BJ (cell line): Measurements from ENCODE around the gene FITM1. TPM values are rescaled to one million over a fixed set of nuclear protein-coding genes. Genes with fewer than 3 reads are reported as not detected.
"Not testable (repeated sequence)": the region's sequence is repeated elsewhere in the genome, so short reads cannot be mapped to it uniquely, and the experiment has no call there.

Source experiments
- CTCF ChIA-PET: fragments of 350-600 bp; formaldehyde crosslinking; extraction: SDS; loops from one replicate; lab custom pipeline; 2021; ENCODE audit warnings: antibody characterized with exemption, inconsistent platforms; lab: Yijun Ruan, JAX
- POLR2A ChIA-PET: fragments of 300-600 bp; sonication (Branson Sonifier 250); formaldehyde crosslinking; extraction: SDS; loops from one replicate; lab custom pipeline; 2021; ENCODE audit warnings: antibody characterized with exemption; lab: Charles Lee
- DNase-seq: peaks from one replicate; pipeline ENCODE4 v3.0.0-alpha.2; 2011; ENCODE audit warnings: low read depth
- H3K27me3 ChIP-seq: 2 replicates; pipeline ENCODE4 v1.6.0; 2011; ENCODE audit warnings: low read length; ENCODE audit not compliant: control insufficient read depth, insufficient read depth
- H3K36me3 ChIP-seq: 2 replicates; pipeline ENCODE4 v1.5.1; 2011; ENCODE audit warnings: low read length; ENCODE audit not compliant: control insufficient read depth, insufficient read depth
- H3K4me3 ChIP-seq: 2 replicates; pipeline ENCODE4 v1.5.1; 2011; ENCODE audit warnings: low read depth, mild to moderate bottlenecking, control low read depth, low read length
- CTCF ChIP-seq: IDR thresholded peaks from 2 replicates; pipeline ENCODE4 v1.5.1; 2011; ENCODE audit warnings: low read depth, mild to moderate bottlenecking, control low read depth, inconsistent platforms, low read length, moderate library complexity; ENCODE audit not compliant: insufficient read depth
- polyA plus RNA-seq: library from polyadenylated mRNA; depleted of rRNA; stranded (reverse); fragments of >200 nt; gene quantifications from 2 replicates; pipeline ENCODE4 v1.2.3, GENCODE V29; 2011

The FITM1 gene
- polyA plus RNA-seq, 1 experiment, result 0.10 TPM

- Histone ChIP-seq H3K4me3 (no peak overlapping the region), H3K36me3 (peaks cover 37% of the 10 kb centered on the region), H3K27me3 (no peaks in the 10 kb centered on the region)
- TF ChIP-seq CTCF, result no peak
- ChIA-PET POLR2A (no interaction called here), CTCF (interaction anchor here (1.0 to 8.8 kb wide), 4 partner anchors 7 to 140 kb away, joined by 3 to 136 read pairs (median 5); partner anchors contain the start of genes PCK2 and TINF2)
- DNase-seq, result no peak
Measured at GRCh38 chr14:24102357-24103048, 28.0 kb upstream of the FITM1 start.

GRCh38 chr14:24103451-24103850 is 27.0 kb upstream of the FITM1 start:
- ChIA-PET POLR2A (no interaction called here), CTCF (interaction anchor here (1.1 to 8.8 kb wide), 3 partner anchors 8 to 139 kb away, joined by 3 to 136 read pairs (median 7); partner anchors contain the start of genes PCK2 and TINF2)
- TF ChIP-seq CTCF, result no peak
- Histone ChIP-seq H3K4me3 (no peak overlapping the region), H3K36me3 (peaks cover 31% of the 10 kb centered on the region), H3K27me3 (no peaks in the 10 kb centered on the region)
- DNase-seq, result no peak

GRCh38 chr14:24105609-24106239 is 24.7 kb upstream of the FITM1 start:
- ChIA-PET CTCF (interaction anchor here (1.1 to 8.8 kb wide), 5 partner anchors 10 to 55 kb away, joined by 3 to 136 read pairs (median 4); partner anchors contain the start of gene PCK2), POLR2A (interaction anchor here (1.0 kb wide), 1 partner anchor 9 kb away, joined by 3 read pairs; the partner anchor contains the start of genes DCAF11 and NRL)
- not testable (repeated sequence) for H3K27me3 ChIP-seq, H3K4me3 ChIP-seq, DNase-seq
- H3K36me3 ChIP-seq, result peaks cover 17% of the 10 kb centered on the region

- no peak for TF ChIP-seq CTCF
- ChIA-PET CTCF (interaction anchor here (1.1 to 8.8 kb wide), 5 partner anchors 12 to 71 kb away, joined by 3 to 136 read pairs (median 4); partner anchors contain the start of gene PCK2), POLR2A (interaction anchor here (0.6 kb wide), 1 partner anchor 49 kb away, joined by 3 read pairs; no protein-coding TSS in a partner anchor)
- Histone ChIP-seq H3K27me3 (no peaks in the 10 kb centered on the region), H3K4me3 (no peak overlapping the region), H3K36me3 (peaks cover 12% of the 10 kb centered on the region)
- DNase-seq, result no peak
Measured at GRCh38 chr14:24106672-24107271, 23.7 kb upstream of the FITM1 start.

- TF ChIP-seq CTCF, result no peak
- POLR2A ChIA-PET, result interaction anchor here (1.0 kb wide), 1 partner anchor 15 kb away, joined by 4 read pairs; the partner anchor contains the start of gene PCK2
- peaks cover 5% of the 10 kb centered on the region for H3K36me3 ChIP-seq
- no peak overlapping the region for H3K4me3 ChIP-seq
- CTCF ChIA-PET, result interaction anchor here (0.6 to 8.8 kb wide), 24 partner anchors 9 to 479 kb away, joined by 3 to 136 read pairs (median 4); partner anchors contain the start of genes CARMIL3, IRF9, PCK2 and PSME1
- DNase-seq, result no peak
- no peaks in the 10 kb centered on the region for H3K27me3 ChIP-seq
Measured at GRCh38 chr14:24108336-24108874, 22.1 kb upstream of the FITM1 start.
